Mesenchymal stem cell (in vitro differentiated cells and primary cell): ENCODE measurements around the gene CCL5.

Experiments used
- DNase-seq: peaks from one replicate; pipeline ENCODE4 v3.0.0-alpha.2; 2013
- H2AFZ ChIP-seq: one replicate; pipeline ENCODE4 v1.6.1; 2013; ENCODE audit warnings: low read depth, mild to moderate bottlenecking, control low read depth, inconsistent platforms, low read length, moderate library complexity
- H2AK5ac ChIP-seq: 2 replicates; pipeline ENCODE4 v1.6.1; 2013; ENCODE audit warnings: low read length, moderate library complexity, mild to moderate bottlenecking, inconsistent platforms; ENCODE audit not compliant: severe bottlenecking
- H2BK120ac ChIP-seq: one replicate; pipeline ENCODE4 v1.6.1; 2013; ENCODE audit warnings: low read depth, mild to moderate bottlenecking, inconsistent platforms, low read length, moderate library complexity
- H2BK12ac ChIP-seq, 2 experiments: one replicate each; pipeline ENCODE4 v1.6.1; 2013; ENCODE audit warnings: inconsistent platforms in 2 of 2, low read length in 2 of 2, mild to moderate bottlenecking in 2 of 2, moderate library complexity in 2 of 2, control low read depth in 1 of 2
- H2BK15ac ChIP-seq: one replicate; pipeline ENCODE4 v1.6.1; 2013; ENCODE audit warnings: mild to moderate bottlenecking, low read depth, inconsistent platforms; ENCODE audit not compliant: poor library complexity, severe bottlenecking
- H2BK5ac ChIP-seq: 2 replicates; pipeline ENCODE4 v1.6.1; 2013; ENCODE audit warnings: low read depth, mild to moderate bottlenecking, low read length, control low read depth, inconsistent platforms; ENCODE audit not compliant: poor library complexity, severe bottlenecking
- H3K14ac ChIP-seq, 2 experiments: one replicate each; pipeline ENCODE4 v1.6.1; 2013; ENCODE audit warnings: inconsistent platforms in 2 of 2, low read length in 2 of 2, control low read depth in 1 of 2, mild to moderate bottlenecking in 1 of 2, moderate library complexity in 1 of 2
- H3K18ac ChIP-seq, 2 experiments: one replicate each; pipeline ENCODE4 v1.6.1; 2013; ENCODE audit warnings: inconsistent platforms in 2 of 2, low read length in 2 of 2, control low read depth in 1 of 2, low read depth in 1 of 2, mild to moderate bottlenecking in 1 of 2
- H3K23ac ChIP-seq, 2 experiments: one replicate each; pipeline ENCODE4 v1.6.1; 2013; ENCODE audit warnings: inconsistent platforms in 2 of 2, low read length in 2 of 2, mild to moderate bottlenecking in 2 of 2, moderate library complexity in 2 of 2, control low read depth in 1 of 2
- H3K27ac ChIP-seq: 2 replicates; pipeline ENCODE4 v1.5.1; 2013; ENCODE audit warnings: mild to moderate bottlenecking, moderate library complexity, low read length, control low read depth, inconsistent platforms; ENCODE audit not compliant: poor library complexity, severe bottlenecking
- H3K27me3 ChIP-seq, 2 experiments: 2 replicates each; pipeline versions ENCODE4 v1.6.1 to v1.7.0; 2013; ENCODE audit warnings: low read length in 2 of 2, mild to moderate bottlenecking in 2 of 2, moderate library complexity in 2 of 2, control low read depth in 1 of 2, inconsistent platforms in 1 of 2; ENCODE audit not compliant: control insufficient read depth in 1 of 2, insufficient read depth in 1 of 2
- H3K36me3 ChIP-seq, 2 experiments: 2 replicates each; pipeline versions ENCODE4 v1.6.1 to v1.7.0; 2013; ENCODE audit warnings: low read length in 2 of 2, control low read depth in 1 of 2, inconsistent platforms in 1 of 2, low read depth in 1 of 2, mild to moderate bottlenecking in 1 of 2; ENCODE audit not compliant: insufficient read depth in 2 of 2, control insufficient read depth in 1 of 2
- H3K4ac ChIP-seq, 2 experiments: one replicate each; pipeline ENCODE4 v1.6.1; 2013; ENCODE audit warnings: inconsistent platforms in 2 of 2, low read length in 2 of 2, mild to moderate bottlenecking in 2 of 2, moderate library complexity in 2 of 2, control low read depth in 1 of 2, low read depth in 1 of 2
- H3K4me1 ChIP-seq: 2 replicates; pipeline ENCODE4 v1.6.1; 2013; ENCODE audit warnings: low read depth, low read length, control low read depth; ENCODE audit not compliant: control insufficient read depth, insufficient read depth
- H3K4me2 ChIP-seq: 2 replicates; pipeline ENCODE4 v1.6.1; 2013; ENCODE audit warnings: low read length, mild to moderate bottlenecking, inconsistent platforms; ENCODE audit not compliant: poor library complexity, severe bottlenecking
- H3K4me3 ChIP-seq, 2 experiments: 2 replicates each; pipeline versions ENCODE4 v1.5.1 to v1.7.0; 2013; ENCODE audit warnings: low read length in 2 of 2, mild to moderate bottlenecking in 2 of 2, control low read depth in 1 of 2, low read depth in 1 of 2; ENCODE audit not compliant: insufficient read depth in 1 of 2
- H3K79me1 ChIP-seq: replicated peaks from 2 replicates; pipeline ENCODE4 v1.6.1; 2013; ENCODE audit warnings: mild to moderate bottlenecking, control low read depth, low read length, inconsistent platforms; ENCODE audit not compliant: poor library complexity, severe bottlenecking
- H3K9ac ChIP-seq: 2 replicates; pipeline ENCODE4 v1.7.0; 2013; ENCODE audit warnings: mild to moderate bottlenecking, low read length, moderate library complexity
- H3K9me3 ChIP-seq: 2 replicates; pipeline ENCODE4 v1.7.0; 2013; ENCODE audit warnings: mild to moderate bottlenecking, low read length; ENCODE audit not compliant: control insufficient read depth
- H4K8ac ChIP-seq: one replicate; pipeline ENCODE4 v1.6.1; 2013; ENCODE audit warnings: inconsistent platforms, mild to moderate bottlenecking, low read length, moderate library complexity
- H4K91ac ChIP-seq: one replicate; pipeline ENCODE4 v1.6.1; 2013; ENCODE audit warnings: mild to moderate bottlenecking, low read length, inconsistent platforms
- WGBS: methylation state at CpG from one replicate; pipeline ENCODE4 v1.1.7; 2013; ENCODE audit warnings: mixed read lengths; 5-methylcytosine and 5-hydroxymethylcytosine counted together

The CCL5 gene

GRCh38 chr17:35913609-35914008 lies 33.4 kb upstream of the CCL5 start:
- Histone ChIP-seq H3K27me3 (peaks cover 3 to 30% of the 10 kb centered on the region in 2 experiments), H4K91ac (no peak overlapping the region), H3K18ac (no peak overlapping the region), H3K36me3 (no peaks in the 10 kb centered on the region), H3K4ac (no peak overlapping the region), H3K4me1 (no peaks in the 10 kb centered on the region), H2AK5ac (no peak overlapping the region), H2AFZ (no peak overlapping the region), H3K23ac (no peak overlapping the region), H3K4me2 (no peak overlapping the region), H2BK15ac (no peak overlapping the region), H3K27ac (no peak overlapping the region), H3K4me3 (no peak overlapping the region), H2BK12ac (no peak overlapping the region), H3K79me1 (no peaks in the 10 kb centered on the region), H2BK120ac (no peak overlapping the region), H2BK5ac (no peak overlapping the region), H4K8ac (no peak overlapping the region), H3K9ac (no peak overlapping the region), H3K9me3 (no peaks in the 10 kb centered on the region), H3K14ac (no peak overlapping the region)
- WGBS: 60% methylated on average over 4 of the region's 4 CpGs
- DNase-seq: no peak

- no peak for DNase-seq
- no peak overlapping the region for H2BK120ac ChIP-seq
- H3K79me1 ChIP-seq: no peaks in the 10 kb centered on the region
- no peaks in the 10 kb centered on the region for H3K9me3 ChIP-seq
- no peak overlapping the region for H3K27ac ChIP-seq
- no peak overlapping the region for H4K91ac ChIP-seq
- H3K4me3 ChIP-seq: no peak overlapping the region
- no peak overlapping the region for H3K18ac ChIP-seq
- H2AK5ac ChIP-seq: no peak overlapping the region
- H2AFZ ChIP-seq: no peak overlapping the region
- no peak overlapping the region for H3K9ac ChIP-seq
- no peak overlapping the region for H3K4ac ChIP-seq
- H3K4me2 ChIP-seq: no peak overlapping the region
- no peak overlapping the region for H3K14ac ChIP-seq
- no peaks in the 10 kb centered on the region for H3K36me3 ChIP-seq
- H2BK5ac ChIP-seq: no peak overlapping the region
- 64% methylated on average over 2 of the region's 2 CpGs for WGBS
- no peak overlapping the region for H3K23ac ChIP-seq
- H2BK15ac ChIP-seq: no peak overlapping the region
- H4K8ac ChIP-seq: no peak overlapping the region
- peaks cover 3 to 32% of the 10 kb centered on the region in 2 experiments for H3K27me3 ChIP-seq
- no peak overlapping the region for H2BK12ac ChIP-seq
- no peaks in the 10 kb centered on the region for H3K4me1 ChIP-seq
These were observed 32.8 kb upstream of the CCL5 start for GRCh38 chr17:35912942-35913341.

- 95% methylated on average over 3 of the region's 3 CpGs for WGBS
- Histone ChIP-seq H3K9me3 (no peaks in the 10 kb centered on the region), H3K4me1 (no peaks in the 10 kb centered on the region), H3K4ac (no peak overlapping the region), H2BK5ac (no peak overlapping the region), H2BK12ac (no peak overlapping the region), H3K18ac (no peak overlapping the region), H3K36me3 (no peaks in the 10 kb centered on the region), H3K9ac (no peak overlapping the region), H2AFZ (no peak overlapping the region), H3K79me1 (no peaks in the 10 kb centered on the region), H3K4me2 (no peak overlapping the region), H3K14ac (no peak overlapping the region), H2AK5ac (no peak overlapping the region), H4K8ac (no peak overlapping the region), H3K27me3 (peaks cover 3 to 32% of the 10 kb centered on the region in 2 experiments), H3K23ac (no peak overlapping the region), H3K4me3 (no peak overlapping the region), H2BK120ac (no peak overlapping the region), H4K91ac (no peak overlapping the region), H3K27ac (no peak overlapping the region), H2BK15ac (no peak overlapping the region)
- DNase-seq: no peak
These were observed 32.3 kb upstream of the CCL5 start for GRCh38 chr17:35912339-35912912.

GRCh38 chr17:35909408-35909807 lies 29.2 kb upstream of the CCL5 start:
- H4K8ac ChIP-seq: no peak overlapping the region
- H3K9me3 ChIP-seq: no peaks in the 10 kb centered on the region
- no peak overlapping the region for H4K91ac ChIP-seq
- H3K4me1 ChIP-seq: peaks cover 4% of the 10 kb centered on the region
- H3K4me2 ChIP-seq: no peak overlapping the region
- H3K79me1 ChIP-seq: no peaks in the 10 kb centered on the region
- peaks cover 3 to 39% of the 10 kb centered on the region in 2 experiments for H3K27me3 ChIP-seq
- H3K36me3 ChIP-seq: no peaks in the 10 kb centered on the region
- no peak overlapping the region for H2BK15ac ChIP-seq
- H3K4ac ChIP-seq: no peak overlapping the region
- no peak overlapping the region for H2AK5ac ChIP-seq
- H3K4me3 ChIP-seq: no peak overlapping the region
- no peak overlapping the region for H3K23ac ChIP-seq
- H3K18ac ChIP-seq: no peak overlapping the region
- no peak overlapping the region for H2BK5ac ChIP-seq
- no peak overlapping the region for H2AFZ ChIP-seq
- H3K9ac ChIP-seq: no peak overlapping the region
- H2BK12ac ChIP-seq: no peak overlapping the region
- H2BK120ac ChIP-seq: no peak overlapping the region
- no peak overlapping the region for H3K14ac ChIP-seq
- no peak overlapping the region for H3K27ac ChIP-seq
- DNase-seq: no peak
- WGBS: 70% methylated on average over 3 of the region's 3 CpGs
